GM06990 (cell line): ENCODE measurements around the gene CYTH4.

Experiments used
- DNase-seq: peaks from one replicate; pipeline ENCODE4 v3.0.0-alpha.2; 2011; ENCODE audit not compliant: insufficient read length; ENCODE audit errors: extremely low read depth
- H3K27me3 ChIP-seq: replicated peaks from 2 replicates; pipeline ENCODE4 v1.6.0; 2011; ENCODE audit warnings: low read length; ENCODE audit not compliant: control insufficient read depth, insufficient read depth
- H3K36me3 ChIP-seq: 2 replicates; pipeline ENCODE4 v1.5.1; 2011; ENCODE audit warnings: low read length; ENCODE audit not compliant: control insufficient read depth, insufficient read depth
- H3K4me3 ChIP-seq: replicated peaks from 2 replicates; pipeline ENCODE4 v1.5.1; 2011; ENCODE audit warnings: low read depth, mild to moderate bottlenecking, control low read depth, low read length
- TF ChIP-seq, protein P1 (sequence below): IDR thresholded peaks from 2 replicates; pipeline ENCODE4 v1.5.1; 2011; ENCODE audit warnings: low read length, control low read depth, mild to moderate bottlenecking, inconsistent platforms; ENCODE audit not compliant: insufficient read depth, poor library complexity, severe bottlenecking

Gene CYTH4

DNA sequence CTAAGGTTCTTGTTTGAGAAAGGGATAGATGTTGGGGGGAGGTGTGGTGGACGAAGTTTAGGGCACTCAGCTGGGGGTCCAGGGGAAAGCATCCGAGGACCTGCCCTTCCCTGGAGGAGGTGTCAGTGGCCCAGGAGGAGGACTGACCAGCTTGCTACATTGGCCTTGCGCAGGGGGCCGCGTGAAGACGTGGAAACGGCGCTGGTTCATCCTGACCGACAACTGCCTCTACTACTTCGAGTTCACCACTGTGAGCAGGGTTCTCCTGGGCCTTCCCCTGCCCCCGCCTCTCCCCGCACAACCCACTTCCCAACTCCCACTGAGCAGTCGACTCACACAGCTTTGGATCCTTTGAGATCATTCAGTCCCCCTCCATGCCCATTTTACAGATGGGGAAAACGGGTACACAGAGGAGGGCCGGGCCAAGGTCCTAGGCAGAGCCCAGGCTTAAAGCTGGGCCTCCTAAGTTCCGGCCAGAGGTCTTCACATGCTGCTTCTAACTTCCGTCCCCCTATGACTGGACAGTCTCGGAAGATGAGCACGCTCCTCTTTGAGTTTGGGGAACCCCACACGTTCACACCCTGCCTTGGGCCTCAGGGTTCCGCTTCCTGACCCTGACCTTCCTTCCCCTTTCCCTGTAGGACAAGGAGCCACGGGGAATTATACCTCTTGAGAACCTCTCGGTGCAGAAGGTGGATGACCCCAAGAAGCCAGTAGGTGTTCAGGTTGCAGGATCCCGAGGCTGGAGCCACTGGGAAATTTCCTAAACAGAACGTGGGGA lies 28.7 kb downstream of the CYTH4 start:
- TF ChIP-seq, protein P1, sequence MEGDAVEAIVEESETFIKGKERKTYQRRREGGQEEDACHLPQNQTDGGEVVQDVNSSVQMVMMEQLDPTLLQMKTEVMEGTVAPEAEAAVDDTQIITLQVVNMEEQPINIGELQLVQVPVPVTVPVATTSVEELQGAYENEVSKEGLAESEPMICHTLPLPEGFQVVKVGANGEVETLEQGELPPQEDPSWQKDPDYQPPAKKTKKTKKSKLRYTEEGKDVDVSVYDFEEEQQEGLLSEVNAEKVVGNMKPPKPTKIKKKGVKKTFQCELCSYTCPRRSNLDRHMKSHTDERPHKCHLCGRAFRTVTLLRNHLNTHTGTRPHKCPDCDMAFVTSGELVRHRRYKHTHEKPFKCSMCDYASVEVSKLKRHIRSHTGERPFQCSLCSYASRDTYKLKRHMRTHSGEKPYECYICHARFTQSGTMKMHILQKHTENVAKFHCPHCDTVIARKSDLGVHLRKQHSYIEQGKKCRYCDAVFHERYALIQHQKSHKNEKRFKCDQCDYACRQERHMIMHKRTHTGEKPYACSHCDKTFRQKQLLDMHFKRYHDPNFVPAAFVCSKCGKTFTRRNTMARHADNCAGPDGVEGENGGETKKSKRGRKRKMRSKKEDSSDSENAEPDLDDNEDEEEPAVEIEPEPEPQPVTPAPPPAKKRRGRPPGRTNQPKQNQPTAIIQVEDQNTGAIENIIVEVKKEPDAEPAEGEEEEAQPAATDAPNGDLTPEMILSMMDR: no peak
- peak overlapping the region; percentile 39; the same call in 1 of the 2 replicates for H3K4me3 ChIP-seq
- no peak for DNase-seq

DNA sequence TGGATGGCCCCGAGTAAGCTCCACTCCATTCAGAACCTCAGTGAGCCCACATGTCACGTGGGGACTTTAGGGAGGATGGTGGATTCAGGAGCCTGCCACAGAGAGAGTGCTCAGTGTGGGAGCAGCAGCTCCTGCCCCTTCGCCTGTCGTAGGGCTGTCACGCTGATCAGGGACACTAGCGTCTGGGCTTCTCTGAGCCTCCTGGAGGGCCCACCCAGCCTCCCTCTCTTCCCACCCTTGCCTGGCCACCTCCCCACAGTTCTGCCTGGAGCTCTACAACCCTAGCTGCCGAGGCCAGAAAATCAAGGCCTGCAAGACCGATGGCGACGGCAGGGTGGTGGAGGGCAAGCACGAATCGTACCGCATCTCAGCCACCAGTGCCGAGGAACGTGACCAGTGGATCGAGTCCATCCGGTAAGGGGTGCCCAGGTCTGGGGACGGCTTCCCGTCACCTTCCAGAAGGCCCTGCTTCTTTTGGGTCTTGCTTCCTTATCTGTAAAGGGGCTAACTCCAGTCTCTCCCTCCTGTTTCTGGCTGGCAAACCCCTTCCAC lies 29.5 kb downstream of the CYTH4 start:
- no peak overlapping the region for H3K4me3 ChIP-seq
- TF ChIP-seq, protein P1: no peak
- H3K36me3 ChIP-seq: peaks cover 10% of the 10 kb centered on the region
- no peak for DNase-seq
- no peaks in the 10 kb centered on the region for H3K27me3 ChIP-seq

More for the DNA sequence above, 28.7 kb downstream of the CYTH4 start:
- peaks cover 10% of the 10 kb centered on the region for H3K36me3 ChIP-seq
- H3K27me3 ChIP-seq: no peaks in the 10 kb centered on the region

DNA sequence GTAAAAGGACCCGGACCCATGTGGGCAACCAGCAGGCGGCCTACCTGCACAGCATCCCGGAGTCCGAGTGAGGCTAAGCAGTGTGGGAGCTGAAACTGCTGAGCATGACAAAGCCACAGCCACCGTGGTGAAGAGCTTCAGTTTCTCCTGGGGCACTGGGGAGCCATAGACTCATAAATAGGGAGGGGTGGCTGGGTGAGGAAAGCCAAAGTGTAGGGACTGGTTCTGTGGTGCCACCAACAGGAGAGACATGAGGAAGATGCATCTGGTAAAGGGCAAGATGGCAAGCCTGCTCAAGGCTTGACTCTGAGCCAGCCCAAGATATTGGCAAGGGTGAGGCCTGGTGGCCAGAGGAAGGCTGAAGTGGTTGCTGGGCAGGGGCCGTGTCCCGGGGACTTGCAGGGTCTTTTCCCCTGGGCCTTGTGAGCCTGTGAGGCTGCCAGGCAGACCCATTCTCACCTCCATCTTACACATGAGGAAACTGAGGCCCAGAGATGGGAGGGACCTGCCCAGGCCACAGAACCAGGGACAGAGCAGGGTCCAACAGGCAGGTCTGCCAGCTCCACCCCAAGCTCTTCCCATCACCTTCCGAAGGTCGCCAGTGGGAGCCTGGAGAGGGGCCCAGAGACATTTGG lies 30.4 kb downstream of the CYTH4 start:
- Histone ChIP-seq H3K4me3 (no peak overlapping the region), H3K36me3 (peaks cover 10% of the 10 kb centered on the region), H3K27me3 (no peaks in the 10 kb centered on the region; the same call in 1 of the 2 replicates)
- TF ChIP-seq, protein P1: no peak
- DNase-seq: no peak

DNA sequence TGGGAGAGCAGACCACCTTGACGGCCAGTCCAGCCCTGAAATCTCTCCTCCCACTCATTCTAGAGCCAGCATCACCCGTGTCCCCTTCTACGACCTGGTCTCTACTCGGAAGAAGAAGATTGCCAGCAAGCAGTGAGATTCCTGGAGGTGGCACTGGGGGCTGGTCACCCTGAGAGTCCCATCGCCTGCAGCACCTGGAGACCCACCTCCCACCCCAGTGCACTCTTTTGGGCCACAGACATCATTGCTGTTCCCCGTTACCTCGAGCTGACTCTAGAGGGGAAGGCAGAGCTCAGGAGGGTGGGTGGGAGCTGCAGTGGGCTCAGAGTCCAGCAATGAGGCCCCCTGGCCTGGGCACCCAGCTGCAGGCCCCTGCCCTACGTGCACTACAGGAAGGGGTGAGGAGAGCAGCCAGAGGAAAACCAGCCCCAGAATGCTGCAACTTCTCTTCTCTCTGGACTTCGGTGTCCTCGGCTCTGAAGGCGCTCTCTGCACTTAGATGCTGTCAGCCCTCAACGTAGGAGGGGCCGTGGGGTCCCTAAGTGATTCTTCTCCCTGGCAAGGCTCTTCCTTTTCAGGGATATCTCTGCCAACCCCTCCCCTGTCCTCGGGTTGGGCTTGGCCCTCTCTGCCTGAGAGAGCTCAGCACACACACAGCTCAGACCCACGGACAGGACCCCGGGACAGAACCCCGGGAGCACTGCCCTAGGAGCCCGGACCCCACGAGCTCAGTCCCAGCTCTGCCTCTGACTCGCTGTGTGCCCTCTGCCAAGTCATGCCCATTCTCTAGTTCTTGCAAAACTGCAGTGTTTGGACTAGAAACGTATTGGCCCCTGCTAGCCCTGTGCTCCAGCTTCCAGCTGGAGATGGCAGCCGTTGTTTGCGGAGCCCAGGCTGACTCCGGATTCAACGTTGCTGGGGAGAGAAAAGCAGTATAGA lies 31.3 kb downstream of the CYTH4 start:
- no peak overlapping the region for H3K4me3 ChIP-seq
- TF ChIP-seq, protein P1: no peak
- no peak for DNase-seq
- no peaks in the 10 kb centered on the region; the same call in 1 of the 2 replicates for H3K27me3 ChIP-seq
- H3K36me3 ChIP-seq: peaks cover 10% of the 10 kb centered on the region

DNA sequence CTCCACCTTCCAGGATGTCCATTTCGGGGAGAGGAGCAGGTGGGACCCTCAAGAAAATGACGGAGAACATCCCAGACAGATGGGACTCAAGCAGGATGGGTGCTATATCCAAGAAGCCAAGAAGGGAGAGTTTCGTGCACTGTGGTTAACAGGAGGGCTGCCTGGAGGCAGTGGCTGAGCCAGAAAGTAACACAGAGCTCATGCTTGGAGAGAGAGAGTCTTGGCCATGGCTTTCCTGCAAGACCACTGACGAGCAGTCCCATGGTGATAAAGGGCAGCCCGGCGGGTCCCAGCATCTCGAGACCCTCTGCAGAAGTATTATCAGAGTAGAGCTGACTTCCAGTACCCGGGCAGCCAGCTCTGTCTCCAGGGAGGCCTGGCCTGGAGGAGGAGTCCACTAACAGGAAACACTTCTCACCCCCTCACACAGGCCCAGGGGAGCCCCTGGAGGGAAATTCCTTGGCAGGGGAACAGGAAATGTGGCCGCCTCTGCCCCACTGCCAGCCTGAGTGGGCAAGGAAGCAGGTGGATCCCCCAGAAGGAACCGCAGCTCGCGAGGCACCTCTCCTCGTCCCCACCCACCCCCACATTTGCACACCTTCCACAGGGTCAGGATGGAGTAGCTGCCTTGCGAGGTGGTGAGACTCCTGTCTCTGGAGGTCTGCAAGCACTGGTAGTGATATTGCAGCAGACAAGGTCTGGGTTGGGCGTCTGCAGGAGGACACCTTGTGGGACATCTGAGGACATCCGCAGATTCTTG lies 32.2 kb downstream of the CYTH4 start:
- H3K4me3 ChIP-seq: no peak overlapping the region
- TF ChIP-seq, protein P1: no peak
- peaks cover 6% of the 10 kb centered on the region for H3K36me3 ChIP-seq
- peak; percentile 51 for DNase-seq
- H3K27me3 ChIP-seq: no peaks in the 10 kb centered on the region; the same call in 1 of the 2 replicates
